SJSA1 (cell line): ENCODE results near the gene CRNKL1. TPM values are rescaled to one million over a fixed set of nuclear protein-coding genes. Genes with fewer than 3 reads are reported as not detected.
"Not testable (repeated sequence)": the region's sequence is repeated elsewhere in the genome, so short reads cannot be mapped to it uniquely, and the experiment has no call there.

Experiments used
- DNase-seq, 2 experiments: peaks; one replicate each; pipeline ENCODE4 v3.0.0-alpha.2; 2015 to 2020; ENCODE audit warnings: low spot score in 2 of 2, low read depth in 1 of 2
- H3K27ac ChIP-seq: fragments of 250-450 bp; sonication (Bioruptor Pico); 2 replicates; pipeline ENCODE4 v1.5.1; 2020; ENCODE audit warnings: mild to moderate bottlenecking, moderate library complexity
- H3K27me3 ChIP-seq: fragments of 250-450 bp; sonication (Bioruptor Pico); replicated peaks from 2 replicates; pipeline ENCODE4 v1.5.1; 2020; ENCODE audit warnings: mild to moderate bottlenecking, moderate library complexity
- H3K36me3 ChIP-seq: fragments of 250-450 bp; sonication (Bioruptor Pico); 2 replicates; pipeline ENCODE4 v1.5.1; 2020; ENCODE audit warnings: mild to moderate bottlenecking
- H3K4me1 ChIP-seq: fragments of 250-450 bp; sonication (Bioruptor Pico); replicated peaks from 2 replicates; pipeline ENCODE4 v1.6.1; 2021; ENCODE audit warnings: mild to moderate bottlenecking
- H3K4me3 ChIP-seq: fragments of 250-450 bp; sonication (Bioruptor Pico); 2 replicates; pipeline ENCODE4 v1.5.1; 2020; ENCODE audit warnings: mild to moderate bottlenecking
- H3K9me3 ChIP-seq: fragments of 250-450 bp; sonication (Bioruptor Pico); replicated peaks from 2 replicates; pipeline ENCODE4 v1.5.1; 2020; ENCODE audit warnings: mild to moderate bottlenecking
- total RNA-seq: library from RNA; depleted of rRNA; stranded (reverse); fragments of >200 nt; shearing (Covaris generic); gene quantifications from 2 replicates; pipeline ENCODE4 v1.2.3, GENCODE V29; 2014

CRNKL1 gene
- total RNA-seq, 1 experiment from 2014 or later: 30.4 TPM

DNA sequence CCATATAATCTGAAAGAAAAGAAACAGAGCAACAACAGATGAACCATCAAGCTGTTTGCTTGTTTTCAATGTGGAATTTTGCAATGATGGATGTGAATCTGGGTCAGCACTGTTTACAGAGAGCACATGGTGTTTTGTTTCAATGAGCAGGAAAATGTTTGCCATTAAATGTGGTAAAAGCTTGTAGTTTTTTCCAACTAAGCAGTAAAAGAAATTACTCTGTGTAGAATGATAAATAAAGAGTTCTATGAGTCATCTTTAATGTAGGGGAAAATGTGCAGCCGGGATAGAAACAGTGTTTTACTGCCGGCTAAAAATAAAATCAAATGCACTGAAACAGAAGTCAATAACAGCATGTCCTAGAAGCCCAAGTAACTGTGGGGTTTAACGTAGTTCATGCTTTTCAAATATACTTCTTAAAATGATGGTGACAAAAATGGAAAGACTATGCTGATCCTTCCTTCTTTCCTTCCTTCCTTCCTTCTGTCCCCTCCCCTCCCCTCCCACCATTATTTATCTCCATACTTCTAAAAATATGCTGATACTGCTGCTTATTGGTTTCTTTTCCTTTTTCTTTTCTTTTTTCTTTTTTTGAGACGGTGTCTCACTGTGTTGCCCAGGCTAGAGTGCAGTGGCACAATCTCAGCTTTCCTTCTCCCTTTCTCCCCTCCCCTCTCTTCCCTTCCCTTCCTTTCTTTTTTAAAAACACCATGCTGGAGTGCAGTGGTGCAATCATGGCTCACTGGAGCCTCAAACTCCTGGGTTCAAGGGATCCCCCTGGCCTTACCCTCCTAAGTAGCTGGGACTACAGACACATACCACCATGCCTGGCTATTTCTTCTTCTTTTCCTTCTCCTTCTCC lies 41.4 kb downstream of the CRNKL1 start:
- no peaks in the 10 kb centered on the region for H3K36me3 ChIP-seq

DNA sequence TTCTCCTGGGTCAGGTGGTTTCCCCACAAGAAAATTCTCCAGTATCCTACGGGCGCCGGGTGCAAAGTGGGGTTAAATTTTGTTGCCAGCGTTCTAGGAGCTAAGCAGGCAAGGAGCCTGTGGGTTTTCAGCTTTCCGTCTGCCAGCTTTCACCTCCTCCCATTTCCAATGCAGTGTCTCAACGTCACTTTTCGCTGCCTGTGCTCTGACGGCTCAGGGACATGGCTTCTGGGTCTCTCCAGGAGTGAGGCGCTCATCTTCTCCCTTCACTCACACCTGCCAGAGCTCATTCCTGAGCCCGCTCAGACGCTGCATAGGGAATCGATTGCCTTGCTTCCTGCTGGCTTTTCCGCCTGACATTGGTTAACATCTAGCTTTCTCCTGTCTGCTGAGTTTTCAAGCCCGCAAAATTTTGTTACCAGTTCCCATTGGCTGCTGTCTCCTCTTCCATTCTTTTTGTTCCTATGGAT lies 42.4 kb downstream of the CRNKL1 start:
- no peak for DNase-seq

More for the DNA sequence above, 41.4 kb downstream of the CRNKL1 start:
- Histone ChIP-seq H3K27me3 (no peaks in the 10 kb centered on the region), H3K4me1 (peaks cover 14% of the 10 kb centered on the region), H3K27ac (no peak overlapping the region), H3K9me3 (no peaks in the 10 kb centered on the region), H3K4me3 (no peak overlapping the region)
- peak in 1 of 2 experiments; percentile 62 for DNase-seq

DNA sequence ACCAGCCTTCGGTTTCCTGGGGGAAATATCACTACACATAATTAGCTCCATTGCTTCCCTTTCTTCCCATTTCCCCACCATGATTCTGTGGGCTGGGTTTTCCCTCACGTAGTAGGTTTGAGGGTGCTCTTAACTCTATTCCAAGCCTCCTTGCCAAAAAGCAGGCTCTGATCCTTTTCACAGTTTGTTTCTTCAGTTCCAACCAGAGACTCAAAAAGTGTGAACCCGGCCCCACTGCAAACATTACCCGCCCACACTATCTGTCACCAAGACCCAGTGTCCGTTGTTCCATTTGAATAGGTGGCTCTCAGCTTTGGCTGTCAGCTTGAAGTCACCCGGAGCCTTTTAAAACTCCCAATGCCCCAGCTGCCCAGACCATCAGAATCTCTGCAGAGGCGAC lies 46.9 kb downstream of the CRNKL1 start:
- Histone ChIP-seq H3K27me3 (no peaks in the 10 kb centered on the region), H3K9me3 (no peaks in the 10 kb centered on the region), H3K4me1 (no peaks in the 10 kb centered on the region), H3K4me3 (no peak overlapping the region), H3K36me3 (peaks cover 23% of the 10 kb centered on the region), H3K27ac (no peak overlapping the region)
- no peak for DNase-seq

More for the DNA sequence above, 42.4 kb downstream of the CRNKL1 start:
- no peaks in the 10 kb centered on the region for H3K36me3 ChIP-seq
- no peaks in the 10 kb centered on the region for H3K9me3 ChIP-seq
- H3K27ac ChIP-seq: no peak overlapping the region
- H3K4me3 ChIP-seq: no peak overlapping the region
- H3K27me3 ChIP-seq: no peaks in the 10 kb centered on the region
- H3K4me1 ChIP-seq: peaks cover 14% of the 10 kb centered on the region

DNA sequence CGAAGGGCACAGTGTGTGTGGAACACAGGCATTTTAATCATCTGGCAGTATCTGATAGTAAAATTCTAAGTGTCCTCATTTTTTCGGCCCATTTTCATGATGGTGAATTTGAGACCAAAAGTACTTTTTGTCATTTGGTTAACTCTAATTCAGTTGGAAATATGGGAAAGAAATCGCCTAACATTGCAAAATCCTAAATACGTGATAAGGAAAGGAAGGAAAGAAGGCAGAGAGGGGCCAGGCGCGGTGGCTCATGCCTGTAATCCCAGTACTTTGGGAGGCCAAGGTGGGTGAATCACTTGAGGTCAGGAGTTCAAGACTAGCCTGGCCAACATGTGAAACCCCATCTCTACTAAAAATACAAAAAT lies 48.3 kb downstream of the CRNKL1 start:
- not testable (repeated sequence) for DNase-seq, H3K9me3 ChIP-seq, H3K27ac ChIP-seq, H3K27me3 ChIP-seq, H3K4me1 ChIP-seq, H3K4me3 ChIP-seq
- peaks cover 37% of the 10 kb centered on the region for H3K36me3 ChIP-seq

DNA sequence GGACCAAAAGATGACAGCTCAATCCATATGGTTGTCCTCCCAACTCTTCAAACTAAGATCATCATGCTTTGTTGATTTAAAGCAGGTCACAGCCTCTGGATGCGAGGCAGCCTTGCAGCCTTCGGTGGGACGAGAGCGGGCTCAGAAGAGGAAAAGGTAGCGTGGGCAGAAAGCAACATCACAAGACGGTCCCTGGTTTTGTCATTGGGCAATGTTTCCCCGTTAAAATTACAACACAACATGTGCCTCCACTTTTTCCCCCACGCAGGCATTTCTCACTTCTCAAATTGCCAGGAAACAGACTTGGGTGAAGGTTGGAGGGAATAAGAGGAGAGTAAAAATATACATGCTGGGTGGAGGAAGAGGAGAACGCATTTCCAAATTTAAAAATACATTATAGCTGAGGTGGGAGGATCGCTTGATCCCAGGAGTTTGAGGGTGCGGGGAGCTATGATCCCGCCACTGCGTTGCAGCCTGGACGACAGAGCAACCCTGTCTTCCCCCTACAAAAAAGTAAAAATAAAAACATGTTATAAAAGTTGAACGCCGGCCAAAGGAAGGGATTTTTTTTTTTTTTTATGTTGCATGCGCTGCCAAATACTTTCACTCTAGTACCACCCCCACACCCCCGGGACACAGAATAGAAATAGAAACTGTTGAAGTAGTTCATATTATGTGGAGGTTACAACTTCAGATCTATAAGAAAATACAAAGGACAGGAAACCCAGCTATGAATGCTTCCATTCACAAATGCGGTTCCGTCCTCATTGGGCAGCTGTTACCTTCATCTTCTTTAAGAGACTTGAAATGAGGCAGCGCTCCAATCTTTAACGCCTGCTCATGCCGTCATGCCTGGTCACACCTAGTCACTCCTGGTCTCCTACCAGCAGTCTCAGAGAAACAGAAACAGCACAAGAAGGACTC lies 49.0 kb downstream of the CRNKL1 start:
- Histone ChIP-seq H3K36me3 (peaks cover 44% of the 10 kb centered on the region), H3K4me1 (no peaks in the 10 kb centered on the region), H3K4me3 (no peak overlapping the region), H3K27ac (no peak overlapping the region), H3K27me3 (no peaks in the 10 kb centered on the region), H3K9me3 (no peaks in the 10 kb centered on the region)
- DNase-seq: no peak

DNA sequence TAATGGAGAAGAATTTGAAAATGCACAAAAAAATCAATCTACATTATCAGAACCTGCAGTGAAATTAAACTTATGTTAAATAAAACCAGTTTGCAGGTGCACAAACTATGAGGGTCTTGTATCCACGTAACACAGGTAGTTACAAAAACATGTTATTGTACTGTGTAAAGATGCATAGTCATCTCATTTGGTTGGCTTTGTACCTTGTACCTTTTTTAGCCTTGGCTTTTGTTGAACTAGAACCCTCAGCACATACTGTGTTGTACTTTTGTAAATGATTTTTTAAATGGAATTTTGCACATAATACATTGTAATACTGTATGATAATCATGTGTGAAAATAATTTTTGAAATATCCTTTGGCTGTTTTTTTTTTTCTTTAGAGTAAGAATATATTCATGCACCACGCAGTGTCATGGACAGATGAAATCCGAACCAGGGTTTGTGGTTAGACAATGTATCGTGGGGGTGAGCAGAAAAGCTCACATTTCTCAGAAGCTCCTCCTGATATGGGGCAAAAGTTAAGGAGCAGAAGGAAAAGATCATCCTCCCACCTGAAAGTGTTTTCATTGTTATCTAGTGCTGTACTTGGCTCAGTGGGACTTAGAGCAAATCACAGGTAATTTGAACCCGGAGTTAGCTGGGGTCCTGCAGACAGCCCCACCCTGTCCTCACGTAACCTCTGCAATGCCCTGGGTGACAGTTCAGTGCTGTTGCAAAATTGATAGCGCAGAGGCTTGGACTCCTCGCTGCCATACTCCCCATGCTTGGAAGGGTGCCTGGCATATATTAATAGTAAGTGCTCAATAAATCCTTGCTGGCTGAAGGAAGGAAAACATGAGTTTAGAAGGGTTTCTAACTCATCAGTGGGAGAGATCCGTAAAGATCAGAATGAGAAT lies 49.9 kb downstream of the CRNKL1 start:
- H3K4me3 ChIP-seq: no peak overlapping the region
- no peaks in the 10 kb centered on the region for H3K4me1 ChIP-seq
- no peaks in the 10 kb centered on the region for H3K27me3 ChIP-seq
- DNase-seq: no peak
- H3K27ac ChIP-seq: no peak overlapping the region
- H3K36me3 ChIP-seq: peaks cover 53% of the 10 kb centered on the region
- no peaks in the 10 kb centered on the region for H3K9me3 ChIP-seq

DNA sequence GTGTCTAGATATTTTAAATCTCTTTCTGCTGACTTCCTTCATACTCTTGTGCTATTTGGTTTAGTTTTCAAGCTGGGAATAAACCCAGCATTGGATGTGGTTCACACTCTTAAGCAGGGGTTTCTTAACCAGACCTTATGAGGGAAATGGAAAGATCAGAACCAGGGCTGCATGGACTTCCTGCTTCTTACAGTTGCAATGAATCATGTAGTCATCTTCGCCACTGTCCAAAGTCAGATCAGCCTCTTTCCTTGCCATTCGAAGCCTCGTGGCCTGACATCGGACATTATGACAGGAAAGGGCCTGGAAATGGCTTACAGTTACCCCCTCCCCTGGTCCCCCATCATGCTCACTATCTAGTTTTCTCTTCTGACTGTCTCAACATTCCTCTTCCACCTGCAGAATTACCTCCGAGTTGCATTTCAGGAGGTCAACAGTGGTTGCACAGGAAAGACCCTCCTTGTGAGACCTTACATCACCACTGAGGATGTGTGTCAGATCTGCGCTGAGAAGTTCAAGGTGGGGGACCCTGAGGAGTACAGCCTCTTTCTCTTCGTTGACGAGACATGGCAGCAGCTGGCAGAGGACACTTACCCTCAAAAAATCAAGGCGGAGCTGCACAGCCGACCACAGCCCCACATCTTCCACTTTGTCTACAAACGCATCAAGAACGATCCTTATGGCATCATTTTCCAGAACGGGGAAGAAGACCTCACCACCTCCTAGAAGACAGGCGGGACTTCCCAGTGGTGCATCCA lies 51.9 kb downstream of the CRNKL1 start:
- no peak for DNase-seq
- Histone ChIP-seq H3K27ac (no peak overlapping the region), H3K27me3 (no peaks in the 10 kb centered on the region), H3K4me1 (peaks cover 2% of the 10 kb centered on the region), H3K9me3 (no peaks in the 10 kb centered on the region), H3K36me3 (peaks cover 71% of the 10 kb centered on the region), H3K4me3 (no peak overlapping the region)

DNA sequence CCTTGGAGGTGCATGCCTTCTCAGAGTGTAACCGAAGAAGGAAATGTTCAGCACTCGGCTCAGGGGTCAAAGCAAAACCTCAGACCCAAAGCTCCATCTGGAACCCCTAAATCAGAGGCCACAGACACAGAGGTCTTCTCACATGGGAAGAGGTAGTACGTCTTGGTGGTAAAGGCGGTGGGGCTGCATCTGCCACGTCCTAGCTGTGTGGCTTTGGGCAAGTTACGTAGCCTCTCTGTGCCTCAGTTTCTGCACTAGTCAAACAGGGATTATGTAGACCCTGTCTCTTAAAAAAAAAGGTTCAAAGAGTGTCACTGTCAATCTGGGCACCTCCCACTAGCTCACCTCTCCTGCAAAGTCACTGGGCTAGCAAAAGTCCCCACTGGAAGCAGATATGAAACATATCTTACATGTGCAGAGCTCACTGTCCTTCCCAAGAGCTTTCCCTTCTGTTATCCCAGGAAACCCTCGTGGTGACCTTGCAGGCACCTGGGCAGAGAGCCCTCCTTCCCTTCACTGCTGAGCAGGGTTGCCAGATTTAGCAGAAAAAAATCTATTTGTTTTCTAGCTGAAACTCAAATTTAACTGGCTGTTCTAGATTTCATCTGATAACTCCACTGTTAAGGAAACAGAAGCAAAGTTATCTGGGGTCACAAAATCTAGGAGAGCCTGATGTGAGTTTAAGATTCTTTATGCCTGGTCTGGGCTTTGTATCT lies 53.1 kb downstream of the CRNKL1 start:
- Histone ChIP-seq H3K27ac (no peak overlapping the region), H3K4me1 (peaks cover 14% of the 10 kb centered on the region), H3K36me3 (peaks cover 74% of the 10 kb centered on the region), H3K27me3 (no peaks in the 10 kb centered on the region), H3K4me3 (no peak overlapping the region), H3K9me3 (no peaks in the 10 kb centered on the region)
- no peak for DNase-seq

DNA sequence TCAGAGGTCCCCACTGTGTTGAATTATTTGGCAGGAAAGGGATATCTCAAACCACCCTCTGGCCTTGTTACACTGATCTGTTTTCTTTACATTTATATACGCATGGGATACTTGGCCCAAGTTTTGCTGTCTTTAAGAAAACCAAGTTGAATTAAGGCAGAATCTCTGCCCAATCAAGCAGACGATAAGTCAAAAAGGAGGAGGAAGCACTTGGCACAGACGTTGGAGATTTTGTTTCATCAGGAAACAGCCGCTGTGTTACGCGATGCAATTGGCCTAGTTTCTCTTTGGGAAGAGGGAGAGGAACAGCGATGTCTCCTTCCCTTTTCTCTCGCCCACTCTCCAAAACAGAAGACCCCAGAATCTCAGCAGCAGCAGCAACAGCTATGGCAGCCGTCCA lies 55.3 kb downstream of the CRNKL1 start:
- DNase-seq: no peak
- no peak overlapping the region for H3K4me3 ChIP-seq
- no peaks in the 10 kb centered on the region for H3K27me3 ChIP-seq
- H3K9me3 ChIP-seq: no peaks in the 10 kb centered on the region
- H3K36me3 ChIP-seq: peaks cover 73% of the 10 kb centered on the region
- H3K4me1 ChIP-seq: peaks cover 35% of the 10 kb centered on the region
- no peak overlapping the region for H3K27ac ChIP-seq

DNA sequence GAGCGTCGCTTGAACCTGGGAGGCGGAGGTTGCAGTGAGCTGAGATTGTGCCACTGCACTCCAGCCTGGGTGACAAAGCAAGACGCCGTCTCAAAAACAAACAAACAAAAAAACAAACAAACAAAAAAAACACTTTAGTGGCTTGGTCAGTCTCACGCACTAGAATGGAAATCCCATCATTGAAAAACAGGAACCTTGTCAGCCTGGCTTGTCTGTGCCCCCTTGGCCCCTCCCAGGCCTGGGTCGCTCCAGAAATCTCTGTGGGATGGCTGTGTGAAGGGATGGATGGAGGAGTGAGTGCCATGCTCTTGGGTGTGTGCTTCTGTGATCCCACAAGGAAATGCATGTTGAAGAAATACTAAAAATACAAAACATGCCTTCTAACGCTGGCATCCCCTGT lies 56.0 kb downstream of the CRNKL1 start:
- no peak for DNase-seq
- Histone ChIP-seq H3K4me1 (peaks cover 42% of the 10 kb centered on the region), H3K27me3 (no peaks in the 10 kb centered on the region), H3K36me3 (peaks cover 71% of the 10 kb centered on the region), H3K27ac (no peak overlapping the region), H3K9me3 (no peaks in the 10 kb centered on the region), H3K4me3 (no peak overlapping the region)

DNA sequence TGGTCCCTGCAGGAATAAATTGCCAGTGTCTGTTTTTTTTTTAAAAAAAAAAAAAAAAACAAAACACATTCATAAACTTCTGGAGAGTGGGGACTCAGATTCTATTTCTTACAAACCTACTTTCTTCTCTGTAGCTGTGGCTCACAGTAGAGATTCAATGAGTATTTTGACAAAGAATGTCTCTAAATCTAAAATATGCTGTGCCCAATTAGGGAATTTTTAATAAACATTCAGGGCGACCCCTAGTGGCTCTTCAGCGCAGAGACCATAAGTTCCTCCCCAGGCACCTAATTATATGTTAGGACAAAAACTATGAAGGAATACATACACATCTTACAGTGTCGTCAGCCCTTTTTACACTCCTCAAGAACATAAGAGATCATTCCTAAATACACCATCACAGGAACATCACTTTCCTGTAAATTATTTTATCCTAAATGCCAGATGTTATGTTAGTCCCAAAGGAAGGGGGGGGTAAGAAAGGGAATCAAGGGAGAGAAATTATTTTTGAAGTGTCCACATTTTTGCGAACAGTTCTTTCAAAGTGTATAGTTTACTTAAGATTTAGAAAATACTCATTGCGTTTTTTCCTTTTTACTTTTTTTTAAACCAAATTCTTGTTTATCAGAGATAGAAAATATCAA lies 56.9 kb downstream of the CRNKL1 start:
- Histone ChIP-seq H3K4me1 (peaks cover 49% of the 10 kb centered on the region), H3K9me3 (no peaks in the 10 kb centered on the region), H3K27ac (no peak overlapping the region), H3K4me3 (no peak overlapping the region), H3K36me3 (peaks cover 67% of the 10 kb centered on the region), H3K27me3 (no peaks in the 10 kb centered on the region)
- peak in 1 of 2 experiments; percentile 60 for DNase-seq
